DND-41 (cell line): Measurements from ENCODE around the gene AFF2.

Experiments used
- EZH2 ChIP-seq: IDR thresholded peaks from 3 replicates; pipeline ENCODE4 v1.6.1; 2012; ENCODE audit warnings: borderline replicate concordance, low read depth, mild to moderate bottlenecking, moderate library complexity, low read length, inconsistent platforms; ENCODE audit not compliant: severe bottlenecking
- TF ChIP-seq, protein P1 (sequence below): IDR thresholded peaks from 2 replicates; pipeline ENCODE4 v1.5.1; 2012; ENCODE audit warnings: borderline replicate concordance, low read length, moderate library complexity, mild to moderate bottlenecking; ENCODE audit not compliant: poor library complexity, severe bottlenecking; ENCODE audit errors: extremely low read depth

DNA sequence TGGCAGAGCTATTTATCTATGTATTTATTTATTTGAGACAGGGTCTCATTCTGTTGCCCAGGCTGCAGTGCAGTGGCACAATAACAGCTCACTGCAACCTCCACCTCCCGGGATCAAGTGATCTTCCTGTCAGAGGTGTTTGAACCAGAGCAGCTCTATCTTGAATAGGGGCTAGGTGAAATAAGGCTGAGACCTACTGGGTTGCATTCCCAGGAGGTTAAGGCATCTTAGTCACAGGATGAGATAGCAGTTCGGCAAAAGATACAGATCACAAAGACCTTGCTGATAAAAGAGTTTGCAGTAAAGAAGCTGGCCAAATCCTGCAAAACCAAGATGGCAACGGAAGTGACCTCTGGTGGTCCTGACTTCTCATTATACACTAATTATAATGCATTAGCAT, 501.9 kb downstream of the AFF2 start:
- TF ChIP-seq, protein P1, sequence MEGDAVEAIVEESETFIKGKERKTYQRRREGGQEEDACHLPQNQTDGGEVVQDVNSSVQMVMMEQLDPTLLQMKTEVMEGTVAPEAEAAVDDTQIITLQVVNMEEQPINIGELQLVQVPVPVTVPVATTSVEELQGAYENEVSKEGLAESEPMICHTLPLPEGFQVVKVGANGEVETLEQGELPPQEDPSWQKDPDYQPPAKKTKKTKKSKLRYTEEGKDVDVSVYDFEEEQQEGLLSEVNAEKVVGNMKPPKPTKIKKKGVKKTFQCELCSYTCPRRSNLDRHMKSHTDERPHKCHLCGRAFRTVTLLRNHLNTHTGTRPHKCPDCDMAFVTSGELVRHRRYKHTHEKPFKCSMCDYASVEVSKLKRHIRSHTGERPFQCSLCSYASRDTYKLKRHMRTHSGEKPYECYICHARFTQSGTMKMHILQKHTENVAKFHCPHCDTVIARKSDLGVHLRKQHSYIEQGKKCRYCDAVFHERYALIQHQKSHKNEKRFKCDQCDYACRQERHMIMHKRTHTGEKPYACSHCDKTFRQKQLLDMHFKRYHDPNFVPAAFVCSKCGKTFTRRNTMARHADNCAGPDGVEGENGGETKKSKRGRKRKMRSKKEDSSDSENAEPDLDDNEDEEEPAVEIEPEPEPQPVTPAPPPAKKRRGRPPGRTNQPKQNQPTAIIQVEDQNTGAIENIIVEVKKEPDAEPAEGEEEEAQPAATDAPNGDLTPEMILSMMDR: no peak
- no peak for TF ChIP-seq EZH2
